A549 (cell line): ENCODE results near the gene TDP2. TPM values are rescaled to one million over a fixed set of nuclear protein-coding genes. Genes with fewer than 3 reads are reported as not detected.

Experiments
- ATAC-seq, 2 experiments: fragments of 200-7000 bp in 1 of 2; fragments of >200 bp in 1 of 2; cut with Nextera tagmentation in 1 of 2; cut with Tn5 transposase in 1 of 2; 3 replicates each; pipeline versions ENCODE4 v1.8.0 to v1.9.1; 2018 to 2020; ENCODE audit warnings: mild to moderate bottlenecking in 1 of 2, moderate library complexity in 1 of 2
- CTCF ChIA-PET: fragments of 300-600 bp; sonication (Branson Sonifier 250); formaldehyde crosslinking; extraction: SDS; loops from one replicate; lab custom pipeline; 2021; ENCODE audit warnings: antibody characterized with exemption, inconsistent platforms; lab: Yijun Ruan, JAX
- POLR2A ChIA-PET: fragments of 350-600 bp; formaldehyde crosslinking; extraction: SDS; loops from one replicate; lab custom pipeline; 2021; ENCODE audit warnings: antibody characterized with exemption, inconsistent platforms; lab: Yijun Ruan, JAX
- DNase-seq, 2 experiments: peaks; one replicate each; pipeline versions ENCODE4 v3.0.0 to v3.0.0-alpha.2; 2011 to 2016; ENCODE audit warnings: low read depth in 1 of 2, low spot score in 1 of 2
- FAIRE-seq: peaks from 2 replicates; lab custom pipeline; 2011; peaks lifted over from hg19 to GRCh38; lab: Jason Lieb, UNC
- H3K27ac ChIP-seq, 2 experiments: fragments of >200 bp; sonication (Bioruptor Twin); formaldehyde crosslinking; 3 replicates each; pipeline ENCODE4 v1.5.1; 2016 to 2017
- H3K4me1 ChIP-seq: fragments of >200 bp; sonication (Bioruptor Twin); formaldehyde crosslinking; 3 replicates; pipeline ENCODE4 v1.6.1; 2016
- H3K4me2 ChIP-seq: fragments of >200 bp; sonication (Bioruptor Twin); formaldehyde crosslinking; 3 replicates; pipeline ENCODE4 v1.6.1; 2016
- H3K4me3 ChIP-seq: fragments of >200 bp; sonication (Bioruptor Twin); formaldehyde crosslinking; 3 replicates; pipeline ENCODE4 v1.5.1; 2016
- H3K9me3 ChIP-seq: fragments of >200 bp; sonication (Bioruptor Twin); formaldehyde crosslinking; 3 replicates; pipeline ENCODE4 v1.6.1; 2016
- EHMT2 ChIP-seq: fragments of 200-600 bp; sonication (generic); IDR thresholded peaks from 2 replicates; pipeline ENCODE4 v1.6.1; 2016; ENCODE audit warnings: antibody characterized with exemption, low read depth, mild to moderate bottlenecking, moderate library complexity
- EP300 ChIP-seq, 2 experiments: fragments of >200 bp; sonication (Bioruptor Twin); formaldehyde crosslinking; IDR thresholded peaks; 2 replicates in 1 of 2; 3 replicates in 1 of 2; pipeline ENCODE4 v1.6.1; 2016 to 2017
- FOXS1 ChIP-seq: fragments of 250-450 bp; sonication (Bioruptor Pico); IDR thresholded peaks from 2 replicates; pipeline ENCODE4 v1.5.0; 2020; ENCODE audit warnings: mild to moderate bottlenecking, moderate library complexity
- HEYL ChIP-seq: fragments of 250-450 bp; sonication (Bioruptor Pico); IDR thresholded peaks from 2 replicates; pipeline ENCODE4 v1.8.0; 2021; ENCODE audit warnings: mild to moderate bottlenecking, moderate library complexity
- HOXA7 ChIP-seq: fragments of 250-450 bp; sonication (Bioruptor Pico); IDR thresholded peaks from 2 replicates; pipeline ENCODE4 v1.5.0; 2020; ENCODE audit warnings: mild to moderate bottlenecking, moderate library complexity
- HOXB13 ChIP-seq: fragments of 250-450 bp; sonication (Bioruptor Pico); IDR thresholded peaks from 2 replicates; pipeline ENCODE4 v1.5.0; 2020; ENCODE audit warnings: low read depth, mild to moderate bottlenecking, moderate library complexity
- HOXB5 ChIP-seq: fragments of 250-450 bp; sonication (Bioruptor Pico); IDR thresholded peaks from 2 replicates; pipeline ENCODE4 v1.5.0; 2020; ENCODE audit warnings: mild to moderate bottlenecking, moderate library complexity
- KDM5A ChIP-seq: fragments of 200-600 bp; sonication (generic); IDR thresholded peaks from 2 replicates; pipeline ENCODE4 v1.6.1; 2016; ENCODE audit warnings: antibody characterized with exemption, mild to moderate bottlenecking
- MAZ ChIP-seq: fragments of 150-350 bp; IDR thresholded peaks from 2 replicates; pipeline ENCODE4 v1.6.1; 2014; ENCODE audit warnings: antibody characterized with exemption, low read depth, low read length, borderline replicate concordance
- MYC ChIP-seq: IDR thresholded peaks from 2 replicates; pipeline ENCODE4 v1.6.1; 2012; ENCODE audit warnings: mild to moderate bottlenecking, inconsistent platforms, low read length, improper control_type of control experiment, borderline replicate concordance
- NFE2L2 ChIP-seq: fragments of 150-350 bp; conservative IDR thresholded peaks from 2 replicates; pipeline ENCODE4 v1.6.1; 2014; ENCODE audit warnings: low read length
- NPAS2 ChIP-seq: fragments of 250-450 bp; sonication (Bioruptor Pico); IDR thresholded peaks from 2 replicates; pipeline ENCODE4 v1.8.0; 2022; ENCODE audit warnings: mild to moderate bottlenecking, moderate library complexity, borderline replicate concordance
- PHF8 ChIP-seq: fragments of 200-600 bp; sonication (generic); IDR thresholded peaks from 2 replicates; pipeline ENCODE4 v1.6.1; 2016; ENCODE audit warnings: low read depth, mild to moderate bottlenecking, antibody characterized with exemption, moderate library complexity, borderline replicate concordance
- RARB ChIP-seq: fragments of 250-450 bp; sonication (Bioruptor Pico); IDR thresholded peaks from 2 replicates; pipeline ENCODE4 v1.8.0; 2021; ENCODE audit warnings: mild to moderate bottlenecking, moderate library complexity
- RNF2 ChIP-seq: fragments of 200-600 bp; sonication (generic); IDR thresholded peaks from 2 replicates; pipeline ENCODE4 v1.6.1; 2016; ENCODE audit warnings: low read depth, mild to moderate bottlenecking, antibody characterized with exemption, moderate library complexity, borderline replicate concordance
- ZC3H11A ChIP-seq: fragments of 450-650 bp; IDR thresholded peaks from 2 replicates; pipeline ENCODE4 v1.6.1; 2014; ENCODE audit warnings: antibody characterized with exemption, mild to moderate bottlenecking
- ZNF302 ChIP-seq: fragments of 250-450 bp; sonication (Bioruptor Pico); IDR thresholded peaks from 2 replicates; pipeline ENCODE4 v1.9.0; 2021; ENCODE audit warnings: inconsistent platforms, mild to moderate bottlenecking, moderate library complexity
- WGBS: methylation state at CpG from one replicate; pipeline ENCODE4 v1.1.6; 2017; ENCODE audit errors: missing lambda C conversion rate; 5-methylcytosine and 5-hydroxymethylcytosine counted together
- polyA plus RNA-seq, 4 experiments: library from polyadenylated mRNA; depleted of rRNA in 3 of 4; stranded (reverse); fragments of >200 nt; fragmentation: RNase III in 1 of 4; extraction: RNeasy Plus Mini Kit Qiagen cat#74134 plus additional on column Dnase treatment in 1 of 4; gene quantifications; 2 replicates in 3 of 4; 3 replicates in 1 of 4; pipeline ENCODE4 v1.2.3, GENCODE V29; 2011 to 2017
- TF ChIP-seq, protein P1 (sequence below): fragments of 250-450 bp; sonication (Bioruptor Pico); IDR thresholded peaks from 2 replicates; pipeline ENCODE4 v1.5.0; 2021; ENCODE audit warnings: mild to moderate bottlenecking, moderate library complexity, borderline replicate concordance
- TF ChIP-seq, protein P2 (sequence below): fragments of 200-600 bp; sonication (generic); IDR thresholded peaks from 2 replicates; pipeline ENCODE4 v1.6.1; 2016; ENCODE audit warnings: antibody characterized with exemption, mild to moderate bottlenecking, moderate library complexity
- TF ChIP-seq, protein P3 (sequence below): IDR thresholded peaks from 2 replicates; pipeline ENCODE4 v1.6.1; 2012
- TF ChIP-seq, protein P4 (sequence below): fragments of 150-350 bp; IDR thresholded peaks from 2 replicates; pipeline ENCODE4 v1.6.1; 2014; ENCODE audit warnings: low read depth, mild to moderate bottlenecking, low read length

The TDP2 gene
- polyA plus RNA-seq, 2 of the 4 experiments (the other 2 are of a cell fraction), result 52.6 to 91.7 TPM

DNA sequence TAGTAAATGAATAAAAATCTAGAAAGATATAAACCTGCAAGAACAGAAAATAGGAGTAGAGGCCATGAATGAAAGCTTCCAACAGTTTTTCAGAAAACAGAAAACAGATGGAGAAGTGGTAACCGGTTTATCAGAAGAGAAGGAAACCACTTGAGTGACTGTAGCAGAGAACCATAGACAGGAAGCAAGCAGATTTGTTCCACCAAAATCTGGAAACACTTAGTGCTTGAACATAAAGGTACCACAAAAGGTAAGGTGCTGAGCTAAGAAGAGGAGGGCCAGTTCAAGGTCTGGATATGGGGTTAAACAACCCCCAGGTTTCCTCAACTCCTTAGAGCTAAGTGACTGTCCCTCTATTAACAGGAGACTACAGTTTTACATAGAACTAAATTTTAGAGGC is 11.5 kb downstream of the TDP2 start:
- H3K9me3 ChIP-seq, result no peaks in the 10 kb centered on the region
- 0 out of 3 replicates have a peak overlapping the region, but pooled peaks have one; percentile 8 for H3K4me2 ChIP-seq
- FAIRE-seq (no peak), ATAC-seq (no peak), DNase-seq (no peak)
- ChIA-PET CTCF (no interaction called here), POLR2A (no interaction called here)
- no peak overlapping the region for H3K4me3 ChIP-seq
- peak overlapping the region; percentile 34 to 67; a peak in 4 of 6 replicates for H3K27ac ChIP-seq
- TF ChIP-seq HOXB5 (CRISPR knock-in tag), result no peak
- TF ChIP-seq NPAS2, result no peak
- TF ChIP-seq ZNF302 (CRISPR knock-in tag), result no peak
- TF ChIP-seq, protein P1, sequence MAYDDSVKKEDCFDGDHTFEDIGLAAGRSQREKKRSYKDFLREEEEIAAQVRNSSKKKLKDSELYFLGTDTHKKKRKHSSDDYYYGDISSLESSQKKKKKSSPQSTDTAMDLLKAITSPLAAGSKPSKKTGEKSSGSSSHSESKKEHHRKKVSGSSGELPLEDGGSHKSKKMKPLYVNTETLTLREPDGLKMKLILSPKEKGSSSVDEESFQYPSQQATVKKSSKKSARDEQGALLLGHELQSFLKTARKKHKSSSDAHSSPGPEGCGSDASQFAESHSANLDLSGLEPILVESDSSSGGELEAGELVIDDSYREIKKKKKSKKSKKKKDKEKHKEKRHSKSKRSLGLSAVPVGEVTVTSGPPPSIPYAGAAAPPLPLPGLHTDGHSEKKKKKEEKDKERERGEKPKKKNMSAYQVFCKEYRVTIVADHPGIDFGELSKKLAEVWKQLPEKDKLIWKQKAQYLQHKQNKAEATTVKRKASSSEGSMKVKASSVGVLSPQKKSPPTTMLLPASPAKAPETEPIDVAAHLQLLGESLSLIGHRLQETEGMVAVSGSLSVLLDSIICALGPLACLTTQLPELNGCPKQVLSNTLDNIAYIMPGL (CRISPR knock-in tag), result no peak
- no peak for TF ChIP-seq NFE2L2
- no peak for TF ChIP-seq PHF8
- TF ChIP-seq EHMT2, result no peak
- no peak for TF ChIP-seq FOXS1 (CRISPR knock-in tag)
- TF ChIP-seq RARB (CRISPR knock-in tag), result no peak
- TF ChIP-seq ZC3H11A, result no peak
- TF ChIP-seq RNF2, result no peak
- no peak for TF ChIP-seq HEYL (CRISPR knock-in tag)
- no peak for TF ChIP-seq KDM5A
- TF ChIP-seq, protein P2, sequence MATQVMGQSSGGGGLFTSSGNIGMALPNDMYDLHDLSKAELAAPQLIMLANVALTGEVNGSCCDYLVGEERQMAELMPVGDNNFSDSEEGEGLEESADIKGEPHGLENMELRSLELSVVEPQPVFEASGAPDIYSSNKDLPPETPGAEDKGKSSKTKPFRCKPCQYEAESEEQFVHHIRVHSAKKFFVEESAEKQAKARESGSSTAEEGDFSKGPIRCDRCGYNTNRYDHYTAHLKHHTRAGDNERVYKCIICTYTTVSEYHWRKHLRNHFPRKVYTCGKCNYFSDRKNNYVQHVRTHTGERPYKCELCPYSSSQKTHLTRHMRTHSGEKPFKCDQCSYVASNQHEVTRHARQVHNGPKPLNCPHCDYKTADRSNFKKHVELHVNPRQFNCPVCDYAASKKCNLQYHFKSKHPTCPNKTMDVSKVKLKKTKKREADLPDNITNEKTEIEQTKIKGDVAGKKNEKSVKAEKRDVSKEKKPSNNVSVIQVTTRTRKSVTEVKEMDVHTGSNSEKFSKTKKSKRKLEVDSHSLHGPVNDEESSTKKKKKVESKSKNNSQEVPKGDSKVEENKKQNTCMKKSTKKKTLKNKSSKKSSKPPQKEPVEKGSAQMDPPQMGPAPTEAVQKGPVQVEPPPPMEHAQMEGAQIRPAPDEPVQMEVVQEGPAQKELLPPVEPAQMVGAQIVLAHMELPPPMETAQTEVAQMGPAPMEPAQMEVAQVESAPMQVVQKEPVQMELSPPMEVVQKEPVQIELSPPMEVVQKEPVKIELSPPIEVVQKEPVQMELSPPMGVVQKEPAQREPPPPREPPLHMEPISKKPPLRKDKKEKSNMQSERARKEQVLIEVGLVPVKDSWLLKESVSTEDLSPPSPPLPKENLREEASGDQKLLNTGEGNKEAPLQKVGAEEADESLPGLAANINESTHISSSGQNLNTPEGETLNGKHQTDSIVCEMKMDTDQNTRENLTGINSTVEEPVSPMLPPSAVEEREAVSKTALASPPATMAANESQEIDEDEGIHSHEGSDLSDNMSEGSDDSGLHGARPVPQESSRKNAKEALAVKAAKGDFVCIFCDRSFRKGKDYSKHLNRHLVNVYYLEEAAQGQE, result no peak
- H3K4me1 ChIP-seq, result peaks cover 71% of the 10 kb centered on the region
- 90% methylated on average over 1 of the region's 1 CpG for WGBS

DNA sequence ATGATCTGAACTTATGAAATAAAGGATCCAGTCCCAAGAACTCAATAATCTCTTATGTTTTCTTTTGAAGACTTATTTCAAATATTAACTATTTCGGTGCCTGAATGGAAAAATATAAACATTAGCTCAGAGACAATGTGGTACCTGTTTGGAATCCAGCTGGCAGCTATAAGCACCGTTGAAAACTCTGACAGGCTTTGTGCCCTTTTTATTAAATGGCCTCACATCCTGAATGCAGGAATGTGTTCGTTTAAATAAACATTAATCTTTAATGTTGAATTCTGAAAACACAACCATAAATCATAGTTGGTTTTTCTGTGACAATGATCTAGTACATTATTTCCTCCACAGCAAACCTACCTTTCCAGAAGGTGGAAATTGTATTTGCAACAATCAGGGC is 16.3 kb downstream of the TDP2 start:
- CTCF ChIA-PET, result no interaction called here
- Histone ChIP-seq H3K27ac (no peak overlapping the region), H3K9me3 (no peaks in the 10 kb centered on the region), H3K4me3 (no peak overlapping the region), H3K4me1 (peaks cover 44% of the 10 kb centered on the region), H3K4me2 (no peak overlapping the region)
- no peak for ATAC-seq
- no peak for DNase-seq
- POLR2A ChIA-PET, result no interaction called here
- 19% methylated on average over 3 of the region's 3 CpGs for WGBS
- TF ChIP-seq HOXA7 (CRISPR knock-in tag) (no peak), RNF2 (no peak), HOXB13 (CRISPR knock-in tag) (no peak), MAZ (no peak), MYC (no peak), EP300 (IDR thresholded peaks at IDR 0.05) (no peak), NFE2L2 (no peak)
- TF ChIP-seq, protein P3, sequence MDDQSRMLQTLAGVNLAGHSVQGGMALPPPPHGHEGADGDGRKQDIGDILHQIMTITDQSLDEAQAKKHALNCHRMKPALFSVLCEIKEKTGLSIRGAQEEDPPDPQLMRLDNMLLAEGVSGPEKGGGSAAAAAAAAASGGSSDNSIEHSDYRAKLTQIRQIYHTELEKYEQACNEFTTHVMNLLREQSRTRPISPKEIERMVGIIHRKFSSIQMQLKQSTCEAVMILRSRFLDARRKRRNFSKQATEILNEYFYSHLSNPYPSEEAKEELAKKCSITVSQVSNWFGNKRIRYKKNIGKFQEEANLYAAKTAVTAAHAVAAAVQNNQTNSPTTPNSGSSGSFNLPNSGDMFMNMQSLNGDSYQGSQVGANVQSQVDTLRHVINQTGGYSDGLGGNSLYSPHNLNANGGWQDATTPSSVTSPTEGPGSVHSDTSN, result no peak
- TF ChIP-seq, protein P4, sequence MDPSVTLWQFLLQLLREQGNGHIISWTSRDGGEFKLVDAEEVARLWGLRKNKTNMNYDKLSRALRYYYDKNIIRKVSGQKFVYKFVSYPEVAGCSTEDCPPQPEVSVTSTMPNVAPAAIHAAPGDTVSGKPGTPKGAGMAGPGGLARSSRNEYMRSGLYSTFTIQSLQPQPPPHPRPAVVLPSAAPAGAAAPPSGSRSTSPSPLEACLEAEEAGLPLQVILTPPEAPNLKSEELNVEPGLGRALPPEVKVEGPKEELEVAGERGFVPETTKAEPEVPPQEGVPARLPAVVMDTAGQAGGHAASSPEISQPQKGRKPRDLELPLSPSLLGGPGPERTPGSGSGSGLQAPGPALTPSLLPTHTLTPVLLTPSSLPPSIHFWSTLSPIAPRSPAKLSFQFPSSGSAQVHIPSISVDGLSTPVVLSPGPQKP, result no peak
- no peak for FAIRE-seq
